Fibroblast of gingiva (primary cell): ENCODE data around the gene DIP2C.
A peak's percentile ranks its signal among the peaks of the same experiment; 100 is the strongest.

Experiments
- DNase-seq: peaks from one replicate; pipeline ENCODE4 v3.0.0-alpha.2; 2011; ENCODE audit warnings: low read depth

Gene DIP2C

DNA sequence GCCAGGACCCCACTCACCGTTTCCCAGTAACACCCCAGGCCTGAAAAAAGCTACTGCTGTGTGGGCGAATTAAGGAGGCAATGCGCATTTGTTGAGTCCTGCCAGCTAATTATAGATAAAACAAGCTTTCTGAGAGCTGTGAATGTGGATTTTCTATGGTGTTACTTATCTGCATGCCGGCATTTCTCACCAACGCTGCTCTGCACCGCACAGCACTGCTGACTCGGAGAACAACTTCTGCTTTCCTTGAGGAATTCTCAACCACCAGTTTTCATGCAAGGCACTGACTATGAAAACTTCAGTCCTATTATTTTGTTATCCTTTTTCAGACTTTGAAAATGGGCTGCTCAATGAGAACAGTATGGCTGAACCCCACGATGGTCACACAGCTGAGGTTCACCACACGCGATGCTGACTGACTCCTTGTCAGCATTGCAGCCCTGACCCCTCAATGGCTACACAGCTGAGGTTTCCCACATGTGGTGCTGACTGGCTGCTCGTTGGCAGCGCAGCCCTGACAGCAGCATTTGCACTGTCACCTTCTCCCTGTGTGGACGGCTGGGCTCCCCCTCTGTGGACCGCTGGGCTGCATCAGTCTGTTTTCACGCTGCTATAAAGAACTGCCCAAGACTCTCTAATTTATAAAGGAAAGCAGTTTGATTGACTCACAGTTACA lies 190.6 kb downstream of the DIP2C start:
- DNase-seq = no peak

DNA sequence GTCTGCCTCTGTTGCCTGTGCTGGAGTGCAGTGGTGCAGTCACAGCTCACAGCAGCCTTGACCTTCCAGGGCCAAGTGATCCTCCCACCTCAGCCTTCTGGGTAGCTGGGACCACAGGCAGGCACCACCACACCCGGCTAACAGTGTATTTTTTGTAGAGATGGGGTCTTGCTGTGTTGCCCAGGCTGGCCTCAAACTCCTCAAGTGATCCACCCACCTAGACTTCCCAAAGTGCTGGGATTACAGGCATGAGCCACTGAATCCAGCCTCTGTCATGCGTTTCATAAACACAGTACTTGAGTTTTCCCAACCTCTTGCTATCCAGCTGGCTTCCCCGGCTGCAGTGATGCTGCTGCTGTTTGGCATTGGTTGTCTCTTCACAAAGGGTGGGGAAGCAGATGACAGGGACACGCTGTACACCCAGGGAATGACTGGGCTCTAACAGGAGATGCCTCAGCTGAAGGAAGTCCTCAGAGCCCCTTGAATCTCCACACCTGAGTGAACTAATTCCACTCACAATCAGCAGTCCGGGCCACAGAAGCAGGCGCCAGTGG lies 191.5 kb downstream of the DIP2C start:
- no peak for DNase-seq

DNA sequence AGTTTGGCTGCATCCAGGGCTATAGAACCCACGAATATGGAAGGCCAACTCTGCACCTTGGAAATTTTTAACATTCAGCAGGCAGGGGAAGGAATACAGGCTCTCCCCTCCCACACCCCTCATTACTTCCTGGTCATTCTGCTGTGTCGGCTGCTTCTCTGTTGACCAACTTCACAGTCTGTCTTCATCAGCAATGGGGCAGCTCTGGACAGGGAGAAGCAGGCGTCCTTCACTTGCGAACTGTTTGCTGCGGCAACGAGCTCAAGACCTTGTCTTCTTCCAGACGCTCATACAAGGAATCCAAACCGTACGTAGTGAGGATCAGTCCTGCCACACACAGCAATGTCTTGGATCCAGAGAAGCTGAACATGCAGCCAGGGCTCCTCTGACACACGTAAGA lies 192.2 kb downstream of the DIP2C start:
- DNase-seq = no peak

DNA sequence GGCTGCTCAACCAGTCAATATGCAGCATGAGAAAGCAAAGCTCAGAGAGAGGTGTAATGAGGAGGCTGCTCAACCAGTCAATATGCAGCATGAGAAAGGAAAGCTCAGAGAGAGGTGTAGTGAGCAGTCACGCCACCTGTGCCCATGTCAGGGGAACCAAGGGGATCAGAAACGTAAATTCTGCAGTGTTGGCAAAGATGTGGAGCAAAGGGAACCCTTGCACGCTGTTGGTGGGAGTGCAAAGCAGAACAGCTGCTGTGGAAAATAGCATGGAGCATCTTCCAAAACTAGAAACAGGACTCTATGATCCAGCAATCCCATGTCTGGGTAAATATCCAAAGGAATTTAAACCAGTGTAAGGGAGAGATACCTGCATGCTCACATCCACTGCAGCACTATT lies 194.9 kb downstream of the DIP2C start:
- DNase-seq = no peak

DNA sequence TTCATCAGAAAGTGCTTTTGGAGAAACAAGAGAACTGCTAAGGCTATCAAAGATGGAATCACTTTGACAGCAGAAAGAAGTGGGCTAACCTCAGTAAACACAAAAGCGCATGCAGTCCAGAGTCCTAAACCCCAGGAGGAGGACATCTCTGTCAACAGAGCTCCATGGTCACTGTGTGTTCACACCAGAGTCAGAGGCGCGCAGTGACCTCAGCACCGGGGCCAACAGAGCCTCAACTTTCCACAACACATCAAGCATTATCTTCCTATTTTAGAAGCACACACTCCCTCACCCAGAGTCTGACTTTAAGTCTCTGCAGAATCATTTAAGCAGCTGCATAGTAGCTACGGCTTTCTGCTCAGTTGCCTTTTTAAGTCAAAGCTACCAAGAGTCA lies 195.3 kb downstream of the DIP2C start:
- DNase-seq = no peak

DNA sequence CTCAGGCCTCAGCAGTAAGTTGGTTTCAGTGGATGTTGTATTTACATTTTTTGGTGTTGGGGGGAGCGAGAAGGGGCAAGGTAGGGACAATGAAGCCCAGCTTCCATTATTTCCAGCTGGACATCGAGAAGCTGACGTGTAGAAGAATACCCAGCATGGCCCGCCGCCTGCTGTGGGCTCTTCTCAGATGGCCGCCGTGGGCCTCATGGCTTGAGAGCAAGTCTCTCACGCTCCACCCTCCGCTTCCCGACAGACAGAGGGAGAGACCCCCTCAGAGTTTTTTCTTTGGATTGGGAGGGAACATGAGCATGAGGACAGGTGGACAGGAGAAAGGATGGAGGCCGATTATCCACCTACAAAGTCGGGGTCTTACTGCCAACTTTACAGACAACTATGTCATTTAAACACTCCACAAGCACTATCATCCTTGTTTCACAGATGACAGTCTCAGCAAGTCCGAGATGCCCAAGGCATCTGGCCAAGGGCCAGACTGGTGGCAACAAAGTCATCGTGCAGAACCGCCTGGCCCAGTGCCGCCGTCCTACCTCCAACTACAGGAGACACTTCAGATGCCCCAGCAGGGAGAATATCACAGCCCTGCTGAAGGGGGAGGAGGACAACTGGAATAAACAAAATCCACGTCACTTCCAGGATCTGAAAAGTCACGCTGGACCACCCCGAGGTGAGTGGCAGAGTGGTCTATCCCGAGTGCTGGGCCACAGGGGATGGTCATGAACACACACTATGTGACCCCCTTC lies 195.9 kb downstream of the DIP2C start:
- DNase-seq = no peak

DNA sequence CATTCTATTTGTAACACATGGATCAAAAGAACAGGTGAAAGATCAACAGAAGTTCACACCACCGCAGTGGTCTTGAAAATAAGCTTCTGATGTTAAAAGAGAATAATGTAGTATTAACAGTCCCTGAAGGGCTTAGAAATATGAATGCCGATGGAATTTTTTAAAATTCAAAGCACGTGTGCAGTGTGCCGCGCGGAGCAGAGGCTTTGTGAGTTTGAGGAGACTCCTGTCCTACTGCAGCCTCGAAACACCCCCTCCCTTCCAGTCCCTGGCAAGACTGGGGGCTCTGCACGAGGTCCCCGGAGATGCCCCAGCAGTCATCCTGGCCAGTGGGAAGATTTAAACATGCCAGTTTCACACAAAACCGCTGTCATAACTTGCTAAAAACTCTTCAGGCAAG lies 196.6 kb downstream of the DIP2C start:
- no peak for DNase-seq

DNA sequence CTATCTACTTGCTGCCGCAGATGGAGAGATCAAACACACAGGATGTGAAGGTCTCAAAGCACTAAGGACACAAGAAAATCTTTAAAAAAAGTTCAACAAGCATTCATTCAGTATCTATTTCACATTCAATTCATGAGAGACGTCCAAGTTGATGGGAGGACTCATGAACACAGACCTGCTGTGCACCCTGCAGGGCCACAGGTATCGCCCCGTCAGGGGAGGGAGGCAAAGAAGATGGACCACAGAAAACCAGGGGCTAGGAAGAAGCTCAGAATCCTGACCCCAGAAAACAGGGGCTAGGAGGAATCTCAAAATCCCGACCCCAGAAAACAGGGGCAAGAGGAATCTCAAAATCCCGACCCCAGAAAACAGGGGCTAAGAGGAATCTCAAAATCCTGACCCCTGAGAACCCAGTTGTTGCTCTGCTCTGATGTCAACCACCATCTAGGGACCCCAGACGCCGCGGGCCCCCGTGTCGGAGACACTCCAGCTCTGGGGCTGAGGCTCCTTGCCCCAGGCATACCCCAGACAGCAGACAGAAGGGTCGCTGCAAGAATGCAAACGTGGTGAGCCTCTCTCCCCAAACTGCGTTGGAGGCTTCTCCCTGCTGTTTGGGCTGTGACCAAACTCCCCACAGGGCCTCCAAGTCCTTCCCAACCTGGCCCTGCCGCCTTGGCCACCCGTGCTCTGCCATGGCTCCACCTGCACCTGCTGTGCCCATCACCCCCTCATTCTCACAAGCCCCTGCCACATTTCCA lies 197.6 kb downstream of the DIP2C start:
- DNase-seq = no peak

DNA sequence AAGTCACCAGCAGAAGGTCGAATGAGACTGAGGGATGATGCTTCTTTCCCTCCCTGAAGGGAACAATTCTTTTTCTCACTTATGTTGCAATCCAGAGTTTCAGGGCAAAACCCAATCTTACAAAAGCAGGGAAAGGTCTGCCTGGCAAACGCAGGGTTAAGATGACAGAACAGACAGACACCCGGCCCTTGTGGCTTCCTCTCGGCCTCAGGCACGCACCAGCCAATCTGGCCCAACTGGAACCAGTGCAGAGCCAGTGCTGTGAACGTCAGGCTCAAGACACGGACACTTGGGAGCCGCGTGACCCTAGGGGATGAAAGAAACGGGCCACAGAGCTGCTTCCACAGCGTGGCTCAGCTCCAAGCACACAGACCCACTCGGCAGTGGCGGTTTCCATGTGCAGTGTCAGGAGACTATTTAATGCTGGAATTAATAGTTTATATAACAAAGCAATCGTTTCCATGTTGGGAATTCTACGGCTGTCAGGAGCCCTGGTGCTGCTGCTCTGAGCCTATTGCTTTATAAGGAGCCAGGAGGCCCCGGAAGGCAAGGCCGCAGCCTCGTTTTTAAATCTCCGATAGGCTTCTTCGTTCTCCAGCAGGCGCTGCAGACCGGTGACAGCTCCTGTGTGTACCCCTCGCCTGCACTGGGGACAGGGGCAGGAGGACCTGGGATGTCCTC lies 198.4 kb downstream of the DIP2C start:
- peak; percentile 83 for DNase-seq

DNA sequence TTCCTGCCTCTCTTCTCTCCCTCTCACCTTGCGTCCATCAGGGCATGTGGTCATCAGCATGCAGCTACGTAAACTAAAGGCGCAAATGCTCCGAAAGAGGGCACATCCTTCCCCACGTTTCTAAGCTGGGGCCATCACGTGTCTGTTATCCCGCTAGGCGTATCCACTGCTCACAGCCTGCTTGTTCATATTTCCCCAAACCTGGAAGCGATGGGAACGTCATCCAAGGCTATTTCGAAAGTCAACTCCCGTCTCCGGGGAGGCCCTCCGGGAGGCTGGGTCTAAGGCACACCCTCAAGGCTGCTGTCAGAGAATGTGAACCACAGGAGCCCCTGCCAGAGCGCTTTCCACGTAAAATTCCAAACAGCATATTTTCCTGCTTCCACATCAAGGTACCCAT lies 199.2 kb downstream of the DIP2C start:
- peak; percentile 58 for DNase-seq

DNA sequence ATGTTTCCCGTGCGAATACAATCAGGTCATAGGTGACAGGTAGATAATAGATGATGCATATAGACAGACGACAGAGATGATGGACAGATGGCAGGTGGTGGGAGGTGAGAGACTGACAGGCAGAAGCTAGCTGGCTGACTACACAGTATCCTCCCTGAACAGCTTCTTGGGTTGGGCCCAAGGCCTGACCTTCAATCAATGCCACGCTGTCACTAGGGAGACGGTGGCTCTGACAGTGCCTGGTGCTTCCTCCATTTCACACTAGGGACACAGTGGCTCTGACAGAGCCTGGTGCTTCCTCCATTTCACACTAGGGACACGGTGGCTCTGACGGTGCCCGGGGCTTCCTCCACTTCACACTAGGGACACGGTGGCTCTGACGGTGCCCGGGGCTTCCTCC lies 200.1 kb downstream of the DIP2C start:
- DNase-seq = no peak

DNA sequence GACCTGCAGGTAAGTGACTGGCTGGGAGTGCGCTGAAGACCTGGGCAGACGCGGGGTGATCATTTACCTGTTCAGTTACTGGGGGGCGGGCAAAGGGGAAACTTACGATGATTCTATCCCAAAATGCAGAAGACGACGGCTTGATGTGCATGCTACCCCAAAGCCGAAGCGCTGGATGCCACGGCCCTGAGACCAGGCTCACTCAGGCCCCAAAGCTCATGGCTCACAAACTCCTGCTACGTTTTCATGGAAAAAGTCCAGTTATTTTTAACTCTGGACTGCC lies 200.6 kb downstream of the DIP2C start:
- no peak for DNase-seq

DNA sequence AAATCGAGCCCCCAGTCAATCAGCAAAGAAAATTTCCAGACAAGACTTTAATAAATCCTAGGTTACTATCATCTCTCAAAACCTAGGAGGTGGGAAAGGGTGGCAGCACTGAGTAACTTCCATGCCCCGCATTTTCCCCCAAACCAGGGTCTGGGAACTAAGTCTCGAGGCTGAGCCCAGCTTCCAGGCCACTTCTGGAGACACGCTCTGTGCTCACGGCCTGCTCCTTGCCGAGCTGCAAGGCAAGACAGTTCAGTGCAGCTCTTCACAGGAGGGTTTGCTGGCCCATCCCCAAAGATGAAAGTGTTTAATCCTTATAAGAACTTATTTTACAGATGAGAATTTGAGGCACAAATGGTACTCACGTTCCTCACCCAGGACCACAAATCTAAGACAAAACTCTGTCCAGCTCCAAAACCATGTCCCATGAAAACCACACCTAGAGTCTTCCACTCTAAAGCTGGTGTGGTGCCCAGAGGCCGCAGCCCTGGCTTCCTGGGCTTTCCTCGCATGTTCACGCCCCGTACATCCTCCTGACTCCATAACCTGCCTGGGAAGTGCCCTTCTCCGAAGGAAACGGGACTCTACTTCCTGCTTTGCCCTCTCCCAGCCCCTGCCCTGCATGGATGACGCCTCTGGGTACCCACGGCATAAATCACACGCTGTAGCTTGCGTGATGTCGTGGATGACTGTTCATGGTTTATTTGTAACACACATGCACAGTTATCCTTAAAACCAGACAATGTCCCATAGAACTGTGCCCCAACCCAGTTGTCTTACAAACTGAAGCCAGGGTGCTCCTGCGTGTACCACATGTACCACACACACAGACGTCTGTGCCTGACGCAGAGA lies 201.2 kb downstream of the DIP2C start:
- no peak for DNase-seq

DNA sequence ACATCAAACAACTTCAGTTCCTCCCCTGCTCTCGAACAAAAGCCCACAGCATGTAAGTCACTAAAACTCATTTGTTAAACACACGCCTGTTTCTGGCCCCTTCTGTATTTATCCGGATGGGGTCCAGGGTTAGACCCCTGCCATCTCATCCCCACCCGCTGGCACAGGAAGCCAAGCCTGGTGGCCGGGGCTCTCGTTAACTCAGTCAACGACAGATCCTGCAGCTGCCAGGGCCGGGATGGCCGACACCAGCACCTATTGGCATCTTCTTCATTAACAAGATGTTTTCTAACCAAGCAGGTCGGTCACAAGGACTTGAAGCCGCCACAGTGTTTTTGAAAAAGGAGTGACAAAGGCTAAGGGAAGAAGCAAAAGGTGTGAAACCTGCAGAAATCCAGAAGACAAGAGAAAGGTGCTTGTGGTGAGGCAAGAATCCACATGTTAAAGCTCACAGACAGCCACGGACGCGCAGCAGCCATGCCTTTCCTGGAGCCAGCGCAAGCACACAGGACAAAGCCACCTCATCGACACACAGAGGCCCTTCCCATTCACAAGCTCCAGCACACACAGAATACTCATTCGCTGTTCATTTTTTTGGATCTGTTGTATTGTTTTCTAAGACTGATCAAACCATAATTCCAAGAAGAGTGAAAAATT lies 202.7 kb downstream of the DIP2C start:
- DNase-seq = no peak

DNA sequence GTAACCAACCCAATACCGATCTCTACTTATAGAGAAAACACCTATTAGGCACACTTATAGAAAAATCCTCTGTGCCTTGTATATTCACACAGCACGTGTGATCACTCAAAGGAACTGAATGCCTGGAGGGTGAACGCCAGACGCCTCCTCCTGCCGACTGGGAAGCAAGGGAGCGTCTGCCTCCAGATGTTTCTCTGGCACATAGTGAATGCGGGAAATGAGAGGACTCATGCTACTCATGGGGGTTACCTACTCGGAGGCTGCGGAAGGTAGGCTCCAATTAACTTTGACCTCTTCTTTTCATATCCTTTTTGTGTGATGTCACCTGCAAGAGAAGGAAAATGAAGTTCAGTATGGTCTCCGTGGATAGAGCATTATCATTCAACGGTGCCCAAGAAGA lies 203.3 kb downstream of the DIP2C start:
- DNase-seq = no peak

DNA sequence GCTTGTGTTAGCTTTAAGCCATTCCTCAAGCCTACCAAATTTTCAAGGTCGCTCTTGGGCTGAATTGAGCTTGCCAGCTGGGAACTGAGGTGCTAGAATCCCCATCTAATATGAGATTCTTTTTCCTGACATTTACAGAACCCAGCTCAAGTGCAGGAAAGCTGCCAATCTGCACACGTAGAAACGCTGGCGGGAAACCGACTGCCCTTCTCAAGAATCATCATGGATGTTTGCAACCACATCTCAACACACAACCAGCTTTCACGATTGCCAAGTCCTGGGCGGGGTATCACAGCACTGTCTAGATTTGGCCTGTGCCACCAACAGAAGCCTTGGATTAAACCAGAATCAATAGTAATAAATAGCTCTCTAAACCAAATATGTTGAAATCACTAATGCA lies 203.7 kb downstream of the DIP2C start:
- DNase-seq = peak; percentile 17

DNA sequence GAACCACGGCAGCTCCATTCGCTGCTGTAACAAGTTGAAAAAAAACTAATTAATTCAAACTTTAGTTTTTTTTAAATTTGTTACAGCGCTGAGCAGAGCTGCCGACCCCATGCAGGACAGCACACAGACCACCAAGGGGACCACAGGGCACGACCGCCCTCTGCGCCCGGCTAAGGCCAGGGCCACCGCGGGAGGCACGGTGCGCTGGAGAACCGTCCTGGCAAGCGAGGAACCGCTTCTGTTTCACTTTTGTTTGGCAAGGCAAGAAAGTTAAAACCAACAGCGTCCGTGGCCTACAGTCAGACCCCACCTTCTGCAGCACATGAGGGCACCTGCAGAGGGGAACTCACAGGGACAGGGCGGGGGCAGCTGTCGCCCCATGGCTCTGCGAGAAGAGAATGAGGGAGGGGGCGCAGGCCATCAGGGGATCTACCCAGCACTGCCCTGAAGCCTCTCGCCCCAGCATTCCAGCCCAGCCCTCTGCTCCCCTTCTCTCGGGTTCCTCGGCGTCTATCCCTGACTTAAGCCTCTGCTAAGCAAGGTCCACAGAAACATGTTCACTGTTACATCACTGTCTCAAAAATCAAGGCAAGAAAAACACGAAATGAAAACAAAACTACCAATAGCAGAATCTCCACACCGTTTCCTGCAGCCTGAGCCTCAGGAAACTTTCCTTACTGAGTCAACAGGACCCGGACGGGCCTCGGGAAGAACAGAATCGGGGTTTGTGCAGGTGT lies 204.4 kb downstream of the DIP2C start:
- DNase-seq = no peak

DNA sequence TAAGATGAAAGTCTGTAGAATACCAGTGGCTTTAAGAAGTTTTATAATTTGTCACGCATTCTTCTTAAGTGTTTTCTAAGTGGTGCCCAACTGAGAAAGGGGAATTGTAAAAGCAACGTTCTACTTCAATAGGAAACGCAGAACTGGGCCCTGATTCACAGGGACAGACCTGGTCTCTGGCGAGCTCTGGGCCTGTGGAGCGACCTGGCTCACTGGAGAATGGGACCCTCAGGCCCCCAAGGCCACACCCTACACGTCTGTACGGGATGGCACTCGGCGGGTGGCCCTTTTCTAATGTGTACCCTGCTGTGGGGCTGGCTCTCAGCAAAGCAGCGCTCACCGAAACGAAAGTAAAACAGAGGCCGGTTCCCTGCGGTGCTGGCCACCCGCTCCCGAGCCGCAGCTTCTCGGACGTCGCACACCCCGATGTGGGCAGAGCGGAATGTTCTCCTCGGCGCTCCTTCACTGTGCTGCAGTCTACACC lies 205.0 kb downstream of the DIP2C start:
- no peak for DNase-seq

DNA sequence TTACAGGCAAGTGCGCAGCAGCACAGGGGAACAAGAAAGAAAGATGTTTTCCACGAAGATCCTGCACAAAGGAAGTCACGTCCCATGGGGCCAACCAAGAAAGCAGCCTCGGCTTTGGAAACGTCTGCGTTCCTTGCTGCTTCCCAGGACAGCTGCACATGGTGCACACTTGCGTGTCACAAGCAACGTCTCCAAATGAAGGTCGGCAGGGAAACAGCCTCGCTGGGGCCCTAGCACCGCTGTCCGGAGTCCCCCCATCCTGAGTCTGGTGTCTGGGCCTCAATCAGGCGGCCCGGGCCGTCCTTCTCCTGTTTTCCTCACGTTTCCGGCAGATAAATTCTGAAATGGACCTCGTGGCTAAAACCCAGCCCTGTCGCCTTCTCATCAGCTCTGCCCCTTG lies 206.2 kb downstream of the DIP2C start:
- DNase-seq = no peak

DNA sequence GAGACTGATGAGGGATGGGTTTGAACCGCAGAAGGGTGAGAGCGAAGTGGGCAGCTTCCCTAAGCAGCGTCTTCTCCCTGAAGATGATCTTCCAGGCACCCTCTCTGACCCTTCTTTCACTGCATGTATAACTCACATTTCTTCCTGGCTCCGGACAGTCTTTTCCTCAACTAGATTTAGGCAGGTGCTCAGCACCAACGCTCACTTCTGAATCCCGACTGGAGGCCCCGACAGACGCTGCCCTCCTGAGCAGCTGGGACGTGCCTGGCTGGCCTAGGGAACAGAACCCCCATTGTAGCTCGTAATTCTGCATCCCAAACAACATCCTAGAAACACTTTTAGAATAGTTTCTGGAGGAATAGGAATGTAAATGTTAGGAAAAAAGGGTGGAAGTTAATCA lies 206.6 kb downstream of the DIP2C start:
- no peak for DNase-seq
